HepG2 (cell line): Measurements from ENCODE around the gene INO80B. TPM values are rescaled to one million over a fixed set of nuclear protein-coding genes. Genes with fewer than 3 reads are reported as not detected.

Experiments
- FOXJ3 ChIP-seq: sonication (generic); formaldehyde crosslinking; IDR thresholded peaks from 2 replicates; pipeline ENCODE4 v1.4.0; 2020; ENCODE audit warnings: missing genetic modification reagents, mild to moderate bottlenecking, borderline replicate concordance
- HES4 ChIP-seq: sonication (generic); formaldehyde crosslinking; IDR thresholded peaks from 2 replicates; pipeline ENCODE4 v1.9.0; 2021; ENCODE audit warnings: mild to moderate bottlenecking, missing genetic modification reagents, borderline replicate concordance
- IRF2 ChIP-seq: IDR thresholded peaks from 2 replicates; pipeline ENCODE4 v1.6.1; 2018; ENCODE audit warnings: missing genetic modification reagents, missing compliant biosample characterization
- JUND ChIP-seq: sonication (generic); formaldehyde crosslinking; IDR thresholded peaks from 2 replicates; pipeline ENCODE4 v1.8.0; 2022; ENCODE audit warnings: mild to moderate bottlenecking, missing genetic modification reagents
- MTF2 ChIP-seq: sonication (generic); formaldehyde crosslinking; IDR thresholded peaks from 2 replicates; pipeline ENCODE4 v1.5.0; 2020; ENCODE audit warnings: missing genetic modification reagents, borderline replicate concordance
- MYC ChIP-seq: sonication (generic); formaldehyde crosslinking; IDR thresholded peaks from 2 replicates; pipeline ENCODE4 v1.9.0; 2021; ENCODE audit warnings: missing genetic modification reagents, borderline replicate concordance
- POLR2AphosphoS5 ChIP-seq: IDR thresholded peaks from 2 replicates; pipeline ENCODE4 v1.6.1; 2012; ENCODE audit warnings: low read depth, low read length
- RFX1 ChIP-seq: fragments of 450-650 bp; IDR thresholded peaks from 2 replicates; pipeline ENCODE4 v1.6.1; 2017
- SAFB2 ChIP-seq: sonication (generic); formaldehyde crosslinking; IDR thresholded peaks from 2 replicates; pipeline ENCODE4 v1.5.1; 2020; ENCODE audit warnings: missing genetic modification reagents, low read depth, mild to moderate bottlenecking, borderline replicate concordance
- SALL1 ChIP-seq: sonication (generic); formaldehyde crosslinking; IDR thresholded peaks from 2 replicates; pipeline ENCODE4 v1.8.0; 2022; ENCODE audit warnings: mild to moderate bottlenecking, missing genetic modification reagents
- SRY ChIP-seq: sonication (generic); formaldehyde crosslinking; IDR thresholded peaks from 2 replicates; pipeline ENCODE4 v1.8.0; 2022; ENCODE audit warnings: mild to moderate bottlenecking, missing genetic modification reagents
- TBX3 ChIP-seq: fragments of 450-650 bp; IDR thresholded peaks from 2 replicates; pipeline ENCODE4 v1.6.1; 2017; ENCODE audit warnings: antibody characterized with exemption, mild to moderate bottlenecking, inconsistent platforms, borderline replicate concordance
- ZFP90 ChIP-seq: sonication (generic); formaldehyde crosslinking; IDR thresholded peaks from 2 replicates; pipeline ENCODE4 v1.8.0; 2022; ENCODE audit warnings: missing genetic modification reagents, mild to moderate bottlenecking, inconsistent platforms, borderline replicate concordance
- ZNF333 ChIP-seq: sonication (generic); formaldehyde crosslinking; IDR thresholded peaks from 2 replicates; pipeline ENCODE4 v1.4.0; 2020; ENCODE audit warnings: mild to moderate bottlenecking, missing genetic modification reagents, borderline replicate concordance
- ZNF33B ChIP-seq: sonication (generic); formaldehyde crosslinking; IDR thresholded peaks from 2 replicates; pipeline ENCODE4 v1.5.1; 2020; ENCODE audit warnings: mild to moderate bottlenecking, missing genetic modification reagents
- ZNF572 ChIP-seq: sonication (generic); formaldehyde crosslinking; IDR thresholded peaks from 2 replicates; pipeline ENCODE4 v1.5.1; 2020; ENCODE audit warnings: mild to moderate bottlenecking, missing genetic modification reagents
- ZNF615 ChIP-seq: sonication (generic); formaldehyde crosslinking; IDR thresholded peaks from 2 replicates; pipeline ENCODE4 v1.5.0; 2020; ENCODE audit warnings: mild to moderate bottlenecking, missing genetic modification reagents, borderline replicate concordance
- ZNF672 ChIP-seq: sonication (generic); formaldehyde crosslinking; IDR thresholded peaks from 2 replicates; pipeline ENCODE4 v1.8.1; 2022; ENCODE audit warnings: missing genetic modification reagents
- polyA plus RNA-seq, 8 experiments: library from polyadenylated mRNA; depleted of rRNA in 3 of 8; stranded (reverse) in 7 of 8; unstranded in 1 of 8; fragments of >200 nt; fragmentation: Illumina TruSeq in 4 of 8; extraction: Trizol in 4 of 8; gene quantifications; 2 replicates each; pipeline versions ENCODE4 v1.2.1 to v1.2.3, GENCODE V29; 2011 to 2016; ENCODE audit warnings: low read depth in 4 of 8, missing spikeins in 1 of 8, mixed read lengths in 1 of 8; ENCODE audit not compliant: insufficient read depth in 1 of 8
- total RNA-seq, 5 experiments: library from RNA; depleted of rRNA; stranded (reverse); fragments of >200 nt; fragmentation: Illumina TruSeq; extraction: Trizol; gene quantifications; 2 replicates each; pipeline ENCODE4 v1.2.3, GENCODE V29; 2016; ENCODE audit warnings: low read depth in 1 of 5
- TF ChIP-seq, protein P1 (sequence below): sonication (generic); formaldehyde crosslinking; IDR thresholded peaks from 2 replicates; pipeline ENCODE4 v1.4.0; 2020; ENCODE audit warnings: missing genetic modification reagents, borderline replicate concordance
- TF ChIP-seq, protein P2 (sequence below): IDR thresholded peaks from 2 replicates; pipeline ENCODE4 v1.6.1; 2016; ENCODE audit warnings: mild to moderate bottlenecking
- TF ChIP-seq, protein P3 (sequence below): sonication (generic); formaldehyde crosslinking; conservative IDR thresholded peaks from 2 replicates; pipeline ENCODE4 v1.4.0; 2020; ENCODE audit warnings: missing genetic modification reagents

The INO80B gene
- total and polyA plus RNA-seq, 2 of the 13 experiments (the other 11 are each of a cell fraction or from before 2014, with no cell fraction given), result 6.2 to 14.5 TPM

DNA sequence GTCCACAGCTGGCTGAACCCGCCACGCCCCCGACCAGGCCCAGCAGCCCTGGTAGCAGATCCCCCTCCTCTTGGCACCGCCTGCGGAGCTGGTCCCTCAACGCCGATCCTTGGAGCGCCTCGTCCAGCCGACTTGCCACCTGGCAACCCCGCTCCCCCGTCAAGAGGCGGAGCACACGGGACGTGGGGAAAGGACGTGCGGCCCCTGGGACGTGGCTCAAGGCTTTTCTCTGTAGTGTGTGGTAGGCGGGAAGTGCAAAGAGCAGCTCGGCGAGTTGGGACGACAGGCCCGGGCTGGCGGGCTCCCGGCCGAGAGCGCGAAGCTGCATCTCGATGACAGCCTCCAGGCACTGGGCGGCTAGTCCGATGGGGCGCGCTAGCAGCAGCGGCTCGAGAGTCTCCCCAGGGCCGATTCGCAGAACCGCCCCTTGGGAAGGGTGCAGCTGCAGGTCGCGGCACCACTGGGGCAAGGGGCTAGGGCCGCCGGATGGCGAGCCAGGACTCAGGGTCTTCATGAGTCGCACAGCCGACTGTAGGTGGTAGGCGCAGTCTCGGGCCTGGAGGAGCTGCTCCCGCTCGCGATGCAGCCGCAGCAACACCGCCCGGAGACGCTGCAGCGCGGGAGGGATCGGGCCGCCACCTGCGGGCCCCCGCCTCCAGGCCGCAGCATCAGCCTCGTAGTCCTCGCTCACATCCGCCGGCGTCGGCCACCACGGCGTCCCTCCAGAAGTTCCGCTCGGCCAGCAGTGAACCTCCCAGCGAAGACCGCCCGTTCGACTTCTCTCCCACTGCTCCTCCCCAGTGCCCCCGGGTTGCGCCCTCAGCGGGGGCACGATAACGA is 27.3 kb downstream of the INO80B start (continued):
- TF ChIP-seq, protein P1, sequence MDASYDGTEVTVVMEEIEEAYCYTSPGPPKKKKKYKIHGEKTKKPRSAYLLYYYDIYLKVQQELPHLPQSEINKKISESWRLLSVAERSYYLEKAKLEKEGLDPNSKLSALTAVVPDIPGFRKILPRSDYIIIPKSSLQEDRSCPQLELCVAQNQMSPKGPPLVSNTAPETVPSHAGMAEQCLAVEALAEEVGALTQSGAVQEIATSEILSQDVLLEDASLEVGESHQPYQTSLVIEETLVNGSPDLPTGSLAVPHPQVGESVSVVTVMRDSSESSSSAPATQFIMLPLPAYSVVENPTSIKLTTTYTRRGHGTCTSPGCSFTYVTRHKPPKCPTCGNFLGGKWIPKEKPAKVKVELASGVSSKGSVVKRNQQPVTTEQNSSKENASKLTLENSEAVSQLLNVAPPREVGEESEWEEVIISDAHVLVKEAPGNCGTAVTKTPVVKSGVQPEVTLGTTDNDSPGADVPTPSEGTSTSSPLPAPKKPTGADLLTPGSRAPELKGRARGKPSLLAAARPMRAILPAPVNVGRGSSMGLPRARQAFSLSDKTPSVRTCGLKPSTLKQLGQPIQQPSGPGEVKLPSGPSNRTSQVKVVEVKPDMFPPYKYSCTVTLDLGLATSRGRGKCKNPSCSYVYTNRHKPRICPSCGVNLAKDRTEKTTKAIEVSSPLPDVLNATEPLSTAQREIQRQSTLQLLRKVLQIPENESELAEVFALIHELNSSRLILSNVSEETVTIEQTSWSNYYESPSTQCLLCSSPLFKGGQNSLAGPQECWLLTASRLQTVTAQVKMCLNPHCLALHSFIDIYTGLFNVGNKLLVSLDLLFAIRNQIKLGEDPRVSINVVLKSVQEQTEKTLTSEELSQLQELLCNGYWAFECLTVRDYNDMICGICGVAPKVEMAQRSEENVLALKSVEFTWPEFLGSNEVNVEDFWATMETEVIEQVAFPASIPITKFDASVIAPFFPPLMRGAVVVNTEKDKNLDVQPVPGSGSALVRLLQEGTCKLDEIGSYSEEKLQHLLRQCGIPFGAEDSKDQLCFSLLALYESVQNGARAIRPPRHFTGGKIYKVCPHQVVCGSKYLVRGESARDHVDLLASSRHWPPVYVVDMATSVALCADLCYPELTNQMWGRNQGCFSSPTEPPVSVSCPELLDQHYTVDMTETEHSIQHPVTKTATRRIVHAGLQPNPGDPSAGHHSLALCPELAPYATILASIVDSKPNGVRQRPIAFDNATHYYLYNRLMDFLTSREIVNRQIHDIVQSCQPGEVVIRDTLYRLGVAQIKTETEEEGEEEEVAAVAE (CRISPR knock-in tag), result no peak
- TF ChIP-seq SAFB2 (CRISPR knock-in tag) (peak; percentile 46; the same call in 1 of the 2 replicates), IRF2 (CRISPR knock-in tag) (no peak; the same call in 1 of the 2 replicates), SRY (CRISPR knock-in tag) (0 out of 2 replicates have a peak, but pooled peaks have one; percentile 20), ZNF615 (CRISPR knock-in tag) (no peak), RFX1 (no peak), ZNF572 (CRISPR knock-in tag) (0 out of 2 replicates have a peak, but pooled peaks have one; percentile 76), TBX3 (no peak), ZNF333 (CRISPR knock-in tag) (peak; percentile 22), MTF2 (CRISPR knock-in tag) (peak; percentile 96; the same call in 1 of the 2 replicates), ZFP90 (peak; percentile 47; the same call in 1 of the 2 replicates), POLR2AphosphoS5 (peak; percentile 53; the same call in 1 of the 2 replicates), ZNF33B (peak; percentile 71; the same call in 1 of the 2 replicates), SALL1 (peak; percentile 71), ZNF672 (CRISPR knock-in tag) (no peak), HES4 (peak; percentile 92), JUND (CRISPR knock-in tag) (no peak), MYC (CRISPR knock-in tag) (no peak; the same call in 1 of the 2 replicates), FOXJ3 (no peak; the same call in 1 of the 2 replicates)
- TF ChIP-seq, protein P2, sequence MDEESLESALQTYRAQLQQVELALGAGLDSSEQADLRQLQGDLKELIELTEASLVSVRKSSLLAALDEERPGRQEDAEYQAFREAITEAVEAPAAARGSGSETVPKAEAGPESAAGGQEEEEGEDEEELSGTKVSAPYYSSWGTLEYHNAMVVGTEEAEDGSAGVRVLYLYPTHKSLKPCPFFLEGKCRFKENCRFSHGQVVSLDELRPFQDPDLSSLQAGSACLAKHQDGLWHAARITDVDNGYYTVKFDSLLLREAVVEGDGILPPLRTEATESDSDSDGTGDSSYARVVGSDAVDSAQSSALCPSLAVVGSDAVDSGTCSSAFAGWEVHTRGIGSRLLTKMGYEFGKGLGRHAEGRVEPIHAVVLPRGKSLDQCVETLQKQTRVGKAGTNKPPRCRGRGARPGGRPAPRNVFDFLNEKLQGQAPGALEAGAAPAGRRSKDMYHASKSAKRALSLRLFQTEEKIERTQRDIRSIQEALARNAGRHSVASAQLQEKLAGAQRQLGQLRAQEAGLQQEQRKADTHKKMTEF (CRISPR knock-in tag), result no peak
- TF ChIP-seq, protein P3, sequence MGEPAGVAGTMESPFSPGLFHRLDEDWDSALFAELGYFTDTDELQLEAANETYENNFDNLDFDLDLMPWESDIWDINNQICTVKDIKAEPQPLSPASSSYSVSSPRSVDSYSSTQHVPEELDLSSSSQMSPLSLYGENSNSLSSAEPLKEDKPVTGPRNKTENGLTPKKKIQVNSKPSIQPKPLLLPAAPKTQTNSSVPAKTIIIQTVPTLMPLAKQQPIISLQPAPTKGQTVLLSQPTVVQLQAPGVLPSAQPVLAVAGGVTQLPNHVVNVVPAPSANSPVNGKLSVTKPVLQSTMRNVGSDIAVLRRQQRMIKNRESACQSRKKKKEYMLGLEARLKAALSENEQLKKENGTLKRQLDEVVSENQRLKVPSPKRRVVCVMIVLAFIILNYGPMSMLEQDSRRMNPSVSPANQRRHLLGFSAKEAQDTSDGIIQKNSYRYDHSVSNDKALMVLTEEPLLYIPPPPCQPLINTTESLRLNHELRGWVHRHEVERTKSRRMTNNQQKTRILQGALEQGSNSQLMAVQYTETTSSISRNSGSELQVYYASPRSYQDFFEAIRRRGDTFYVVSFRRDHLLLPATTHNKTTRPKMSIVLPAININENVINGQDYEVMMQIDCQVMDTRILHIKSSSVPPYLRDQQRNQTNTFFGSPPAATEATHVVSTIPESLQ (CRISPR knock-in tag), result 0 out of 2 replicates have a peak, but pooled peaks have one; percentile 17
